ENCODE measurements around the gene SNRNP25. TPM values are rescaled to one million over a fixed set of nuclear protein-coding genes. Genes with fewer than 3 reads are reported as not detected.

Gene SNRNP25
- total and polyA plus RNA-seq, 9 of the 15 experiments (the other 6 are each of a cell fraction or from before 2014, with no cell fraction given): 59.0 to 176 (median 108) TPM

DNA sequence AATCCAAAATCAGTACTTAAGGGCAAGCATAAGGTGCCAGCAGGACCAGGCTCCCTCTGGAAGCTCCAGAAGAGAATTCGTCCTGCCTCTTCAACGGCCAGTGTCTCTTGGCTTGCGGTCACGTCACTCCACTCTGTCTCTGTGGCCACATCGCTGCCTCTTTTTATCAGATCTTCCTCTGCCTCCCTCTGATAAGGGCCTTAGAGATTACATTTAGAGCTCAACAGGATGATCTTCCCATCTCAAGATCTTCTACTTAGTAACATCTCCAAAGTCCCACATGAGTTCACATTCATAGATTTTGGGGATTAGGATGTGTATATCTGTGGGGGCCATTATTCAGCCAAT, 41.3 kb downstream of the SNRNP25 start:
- WGBS (ENCODE audit: insufficient coverage, low coverage, missing lambda C conversion rate): 17% methylated on average over 5 of the region's 5 CpGs
- H2AFZ ChIP-seq (ENCODE audit: low read depth, low read length): no peak overlapping the region
- DNase-seq (ENCODE audit: extremely low read depth in 1 of 4, low spot score in 3 of 4): no peak
- H3K27ac ChIP-seq (ENCODE audit: extremely low read depth, low read depth, low read length): no peak overlapping the region
- peaks cover 14 to 52% of the 10 kb centered on the region in 2 experiments; a peak in 4 of 5 replicates for H3K4me1 ChIP-seq (replicated peaks in 1 of 2; ENCODE audit: control insufficient read depth in 2 of 2, insufficient read depth in 2 of 2, low read length in 2 of 2)
- peak overlapping the region in 1 of 2 experiments; percentile 78; a peak in 2 of 4 replicates for H3K9ac ChIP-seq (ENCODE audit: insufficient read depth in 1 of 2, low read depth in 2 of 2, low read length in 2 of 2)
- BruUV-seq (replicated peaks): no TSS peak
- FAIRE-seq: no peak
- 0 out of 2 replicates have a peak overlapping the region, but pooled peaks have one; percentile 7 for H3K4me2 ChIP-seq (ENCODE audit: insufficient read depth, low read length)
- ChIA-PET POLR2A (interaction anchor here (0.6 to 2.1 kb wide), 8 partner anchors 8 to 87 kb away, joined by 3 to 16 read pairs (median 4); no protein-coding TSS in a partner anchor), CTCF (ENCODE audit: low intra/inter-chr PET ratio) (interaction anchor here (5.2 kb wide), 1 partner anchor 28 kb away, joined by 125 read pairs; no protein-coding TSS in a partner anchor)
- H3K27me3 ChIP-seq (ENCODE audit: control insufficient read depth in 2 of 2, insufficient read depth in 2 of 2, low read length in 2 of 2): no peaks in the 10 kb centered on the region
- no peaks in the 10 kb centered on the region for H3K9me1 ChIP-seq (ENCODE audit: control insufficient read depth, insufficient read depth, low read length)
- intact Hi-C loops (cut with micrococcal nuclease) (no loop called here), in situ Hi-C loops (cut with MboI) (no loop called here)
- H3K4me3 ChIP-seq: no peak overlapping the region
- no peak for ATAC-seq
- H3K9me3 ChIP-seq (replicated peaks; ENCODE audit: control insufficient read depth, insufficient read depth, low read depth, low read length): no peaks in the 10 kb centered on the region
- H3K36me3 ChIP-seq (ENCODE audit: control insufficient read depth, insufficient read depth, low read length): peaks cover 44% of the 10 kb centered on the region; the same call in 2 of the 3 replicates
- H4K20me1 ChIP-seq (replicated peaks; ENCODE audit: control insufficient read depth, insufficient read depth, low read length): no peaks in the 10 kb centered on the region
- H3K79me2 ChIP-seq (ENCODE audit: control insufficient read depth, insufficient read depth, low read length): no peaks in the 10 kb centered on the region
- TF ChIP-seq BDP1 (IDR thresholded peaks at IDR 0.05; ENCODE audit: insufficient read depth, insufficient read length) (no peak), ZKSCAN8 (CRISPR knock-in tag; IDR thresholded peaks at IDR 0.05) (no peak), CXXC5 (CRISPR knock-in tag; IDR thresholded peaks at IDR 0.05) (no peak), TSC22D4 (tag; IDR thresholded peaks at IDR 0.05) (no peak), TCF7L2 (IDR thresholded peaks at IDR 0.05; ENCODE audit: low read depth, low read length) (no peak), GMEB1 (CRISPR knock-in tag; IDR thresholded peaks at IDR 0.05) (no peak), ZNF512 (tag; IDR thresholded peaks at IDR 0.05) (no peak), CTBP1 (IDR thresholded peaks at IDR 0.05; ENCODE audit: borderline replicate concordance) (peak; percentile 28; the same call in 1 of the 2 replicates), ZNF217 (CRISPR knock-in tag; IDR thresholded peaks at IDR 0.05) (no peak), PTTG1 (tag; IDR thresholded peaks at IDR 0.05; ENCODE audit: low read depth) (no peak), SAFB2 (IDR thresholded peaks at IDR 0.05; ENCODE audit: borderline replicate concordance, low read depth, low read length, severe bottlenecking) (no peak), HEY1 (CRISPR knock-in tag; IDR thresholded peaks at IDR 0.05; ENCODE audit: borderline replicate concordance) (no peak; the same call in 1 of the 2 replicates), ZNF780A (CRISPR knock-in tag; IDR thresholded peaks at IDR 0.05) (no peak), ZNF584 (CRISPR knock-in tag; IDR thresholded peaks at IDR 0.05; ENCODE audit: low read depth) (no peak), CHD1 (IDR thresholded peaks at IDR 0.05; ENCODE audit: low read length) (no peak), RBM17 (IDR thresholded peaks at IDR 0.05; ENCODE audit: borderline replicate concordance, low read depth, low read length) (no peak)
- TF ChIP-seq, protein P1, sequence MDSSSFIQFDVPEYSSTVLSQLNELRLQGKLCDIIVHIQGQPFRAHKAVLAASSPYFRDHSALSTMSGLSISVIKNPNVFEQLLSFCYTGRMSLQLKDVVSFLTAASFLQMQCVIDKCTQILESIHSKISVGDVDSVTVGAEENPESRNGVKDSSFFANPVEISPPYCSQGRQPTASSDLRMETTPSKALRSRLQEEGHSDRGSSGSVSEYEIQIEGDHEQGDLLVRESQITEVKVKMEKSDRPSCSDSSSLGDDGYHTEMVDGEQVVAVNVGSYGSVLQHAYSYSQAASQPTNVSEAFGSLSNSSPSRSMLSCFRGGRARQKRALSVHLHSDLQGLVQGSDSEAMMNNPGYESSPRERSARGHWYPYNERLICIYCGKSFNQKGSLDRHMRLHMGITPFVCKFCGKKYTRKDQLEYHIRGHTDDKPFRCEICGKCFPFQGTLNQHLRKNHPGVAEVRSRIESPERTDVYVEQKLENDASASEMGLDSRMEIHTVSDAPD (CRISPR knock-in tag; IDR thresholded peaks at IDR 0.05): no peak
- TF ChIP-seq, protein P2, sequence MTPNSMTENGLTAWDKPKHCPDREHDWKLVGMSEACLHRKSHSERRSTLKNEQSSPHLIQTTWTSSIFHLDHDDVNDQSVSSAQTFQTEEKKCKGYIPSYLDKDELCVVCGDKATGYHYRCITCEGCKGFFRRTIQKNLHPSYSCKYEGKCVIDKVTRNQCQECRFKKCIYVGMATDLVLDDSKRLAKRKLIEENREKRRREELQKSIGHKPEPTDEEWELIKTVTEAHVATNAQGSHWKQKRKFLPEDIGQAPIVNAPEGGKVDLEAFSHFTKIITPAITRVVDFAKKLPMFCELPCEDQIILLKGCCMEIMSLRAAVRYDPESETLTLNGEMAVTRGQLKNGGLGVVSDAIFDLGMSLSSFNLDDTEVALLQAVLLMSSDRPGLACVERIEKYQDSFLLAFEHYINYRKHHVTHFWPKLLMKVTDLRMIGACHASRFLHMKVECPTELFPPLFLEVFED (CRISPR knock-in tag; conservative IDR thresholded peaks at IDR 0.05): no peak
